HepG2 (cell line): ENCODE measurements around the gene PHLPP2. TPM values are rescaled to one million over a fixed set of nuclear protein-coding genes. Genes with fewer than 3 reads are reported as not detected.

Experiments used
- CEBPZ ChIP-seq: IDR thresholded peaks from 2 replicates; pipeline ENCODE4 v1.6.1; 2012; ENCODE audit warnings: low read length, improper control_type of control experiment
- FOXA3 ChIP-seq: IDR thresholded peaks from 2 replicates; pipeline ENCODE4 v1.6.1; 2016; ENCODE audit warnings: missing genetic modification reagents, missing compliant biosample characterization
- FOXK1 ChIP-seq: sonication (generic); formaldehyde crosslinking; IDR thresholded peaks from 2 replicates; pipeline ENCODE4 v1.4.0; 2020; ENCODE audit warnings: low read depth, missing genetic modification reagents, borderline replicate concordance
- KAT2B ChIP-seq: fragments of 150-350 bp; IDR thresholded peaks from 2 replicates; pipeline ENCODE4 v1.6.1; 2014; ENCODE audit warnings: low read depth, low read length, borderline replicate concordance
- NFAT5 ChIP-seq: sonication (generic); formaldehyde crosslinking; IDR thresholded peaks from 2 replicates; pipeline ENCODE4 v1.4.0; 2020; ENCODE audit warnings: missing genetic modification reagents
- NR2F6 ChIP-seq, 2 experiments: IDR thresholded peaks; 2 replicates each; pipeline ENCODE4 v1.6.1; 2016; ENCODE audit warnings: antibody characterized with exemption in 1 of 2, mild to moderate bottlenecking in 1 of 2
- RORA ChIP-seq: sonication (generic); formaldehyde crosslinking; IDR thresholded peaks from 2 replicates; pipeline ENCODE4 v1.5.0; 2020; ENCODE audit warnings: mild to moderate bottlenecking, missing genetic modification reagents, moderate library complexity
- TAF1 ChIP-seq: sonication (generic); formaldehyde crosslinking; IDR thresholded peaks from 2 replicates; pipeline ENCODE4 v1.4.0; 2020; ENCODE audit warnings: missing genetic modification reagents
- ZBTB40 ChIP-seq, 2 experiments: fragments of 450-650 bp in 1 of 2; sonication (generic) in 1 of 2; formaldehyde crosslinking in 1 of 2; IDR thresholded peaks; 2 replicates each; pipeline versions ENCODE4 v1.6.1 to v1.8.0; 2016 to 2022; ENCODE audit warnings: antibody characterized with exemption in 1 of 2, mild to moderate bottlenecking in 1 of 2, missing genetic modification reagents in 1 of 2
- ZEB1 ChIP-seq: IDR thresholded peaks from 2 replicates; pipeline ENCODE4 v1.6.1; 2012; ENCODE audit warnings: mild to moderate bottlenecking, low read depth, inconsistent platforms; ENCODE audit not compliant: insufficient replicate concordance
- ZNF180 ChIP-seq: sonication (generic); formaldehyde crosslinking; IDR thresholded peaks from 2 replicates; pipeline ENCODE4 v1.4.0; 2020; ENCODE audit warnings: low read depth, missing genetic modification reagents, borderline replicate concordance
- ZNF296 ChIP-seq: sonication (generic); formaldehyde crosslinking; conservative IDR thresholded peaks from 2 replicates; pipeline ENCODE4 v1.5.0; 2020; ENCODE audit warnings: mild to moderate bottlenecking, missing genetic modification reagents
- polyA plus RNA-seq, 8 experiments: library from polyadenylated mRNA; depleted of rRNA in 3 of 8; stranded (reverse) in 7 of 8; unstranded in 1 of 8; fragments of >200 nt; fragmentation: Illumina TruSeq in 4 of 8; extraction: Trizol in 4 of 8; gene quantifications; 2 replicates each; pipeline versions ENCODE4 v1.2.1 to v1.2.3, GENCODE V29; 2011 to 2016; ENCODE audit warnings: low read depth in 4 of 8, missing spikeins in 1 of 8, mixed read lengths in 1 of 8; ENCODE audit not compliant: insufficient read depth in 1 of 8
- total RNA-seq, 5 experiments: library from RNA; depleted of rRNA; stranded (reverse); fragments of >200 nt; fragmentation: Illumina TruSeq; extraction: Trizol; gene quantifications; 2 replicates each; pipeline ENCODE4 v1.2.3, GENCODE V29; 2016; ENCODE audit warnings: low read depth in 1 of 5

PHLPP2 gene
- total and polyA plus RNA-seq, 2 of the 13 experiments (the other 11 are each of a cell fraction or from before 2014, with no cell fraction given): 8.9 TPM

- peak; percentile 12; the same call in 1 of the 2 replicates for TF ChIP-seq ZBTB40 (IDR thresholded peaks at IDR 0.05)
- TF ChIP-seq ZBTB40 (CRISPR knock-in tag; IDR thresholded peaks at IDR 0.05): no peak
- TF ChIP-seq ZNF296 (CRISPR knock-in tag): no peak
- TF ChIP-seq NR2F6 (IDR thresholded peaks at IDR 0.05): no peak
- TF ChIP-seq NR2F6 (CRISPR knock-in tag; IDR thresholded peaks at IDR 0.05): no peak
- TF ChIP-seq RORA (CRISPR knock-in tag): no peak
- no peak for TF ChIP-seq FOXK1 (CRISPR knock-in tag)
- TF ChIP-seq KAT2B: no peak
- no peak for TF ChIP-seq NFAT5 (CRISPR knock-in tag)
- TF ChIP-seq FOXA3 (CRISPR knock-in tag): no peak
- no peak for TF ChIP-seq ZEB1
- no peak for TF ChIP-seq CEBPZ
- TF ChIP-seq ZNF180 (CRISPR knock-in tag): no peak
- no peak for TF ChIP-seq TAF1 (CRISPR knock-in tag)
Observed at GRCh38 chr16:71670537-71670936, 54.0 kb downstream of the PHLPP2 start (continued).
